Astrocyte (in vitro differentiated cells and primary cell): ENCODE results near the gene KRTCAP2. TPM values are rescaled to one million over a fixed set of nuclear protein-coding genes. Genes with fewer than 3 reads are reported as not detected.

Experiments
- DNase-seq: peaks from one replicate; pipeline ENCODE4 v3.0.0-alpha.2; 2010; ENCODE audit warnings: low read depth
- FAIRE-seq: peaks from 2 replicates; lab custom pipeline; 2011; peaks lifted over from hg19 to GRCh38; lab: Jason Lieb, UNC
- H2AFZ ChIP-seq: 2 replicates; pipeline ENCODE4 v1.6.0; 2012; ENCODE audit warnings: low read depth, low read length, inconsistent platforms
- H3K27ac ChIP-seq: 2 replicates; pipeline ENCODE4 v1.5.1; 2011; ENCODE audit warnings: low read depth, low read length, inconsistent platforms
- H3K27me3 ChIP-seq: 2 replicates; pipeline ENCODE4 v1.6.0; 2011; ENCODE audit warnings: low read length, inconsistent platforms; ENCODE audit not compliant: insufficient read depth
- H3K36me3 ChIP-seq: 2 replicates; pipeline ENCODE4 v1.5.1; 2011; ENCODE audit warnings: low read length, inconsistent platforms; ENCODE audit not compliant: insufficient read depth
- H3K4me1 ChIP-seq: 2 replicates; pipeline ENCODE4 v1.5.1; 2011; ENCODE audit warnings: low read length, inconsistent platforms; ENCODE audit not compliant: insufficient read depth
- H3K4me2 ChIP-seq: 2 replicates; pipeline ENCODE4 v1.6.0; 2012; ENCODE audit warnings: low read length, inconsistent platforms
- H3K4me3 ChIP-seq: 2 replicates; pipeline ENCODE4 v1.5.1; 2011; ENCODE audit warnings: low read depth, mild to moderate bottlenecking, low read length, inconsistent platforms; ENCODE audit not compliant: insufficient read depth
- H3K79me2 ChIP-seq: 2 replicates; pipeline ENCODE4 v1.6.0; 2012; ENCODE audit warnings: mild to moderate bottlenecking, low read length, inconsistent platforms; ENCODE audit not compliant: insufficient read depth
- H3K9ac ChIP-seq: 2 replicates; pipeline ENCODE4 v1.6.0; 2012; ENCODE audit warnings: mild to moderate bottlenecking, low read length, inconsistent platforms
- H3K9me3 ChIP-seq: 2 replicates; pipeline ENCODE4 v1.5.1; 2012; ENCODE audit warnings: low read depth, mild to moderate bottlenecking, low read length, inconsistent platforms; ENCODE audit not compliant: insufficient read depth
- H4K20me1 ChIP-seq: 2 replicates; pipeline ENCODE4 v1.6.0; 2012; ENCODE audit warnings: low read length, inconsistent platforms; ENCODE audit not compliant: insufficient read depth
- H3K27ac Mint-ChIP-seq: one replicate; pipeline ENCODE4 v1.8.0; 2021; ENCODE audit warnings: mild to moderate bottlenecking, mixed read lengths; ENCODE audit not compliant: unreplicated experiment
- H3K27me3 Mint-ChIP-seq: one replicate; pipeline ENCODE4 v1.8.0; 2021; ENCODE audit warnings: low read depth, mixed read lengths; ENCODE audit not compliant: unreplicated experiment
- H3K36me3 Mint-ChIP-seq: one replicate; pipeline ENCODE4 v1.8.0; 2021; ENCODE audit warnings: low read depth, mixed read lengths; ENCODE audit not compliant: unreplicated experiment
- H3K4me1 Mint-ChIP-seq: one replicate; pipeline ENCODE4 v1.8.0; 2021; ENCODE audit warnings: low read depth, mixed read lengths; ENCODE audit not compliant: unreplicated experiment
- H3K4me3 Mint-ChIP-seq: one replicate; pipeline ENCODE4 v1.8.0; 2021; ENCODE audit warnings: mild to moderate bottlenecking, moderate library complexity, mixed read lengths; ENCODE audit not compliant: unreplicated experiment
- H3K9me3 Mint-ChIP-seq: one replicate; pipeline ENCODE4 v1.8.0; 2021; ENCODE audit warnings: mild to moderate bottlenecking, mixed read lengths; ENCODE audit not compliant: unreplicated experiment
- EZH2 ChIP-seq: IDR thresholded peaks from 2 replicates; pipeline ENCODE4 v1.6.1; 2012; ENCODE audit warnings: mild to moderate bottlenecking, low read length, inconsistent platforms; ENCODE audit not compliant: insufficient read depth
- total RNA-seq: library from RNA; stranded (reverse); gene quantifications from 2 replicates; pipeline ENCODE4 v1.2.1, GENCODE V29; 2021
- TF ChIP-seq, protein P1 (sequence below): IDR thresholded peaks from 2 replicates; pipeline ENCODE4 v1.5.1; 2011; ENCODE audit warnings: low read depth, mild to moderate bottlenecking, inconsistent platforms, low read length, moderate library complexity; ENCODE audit not compliant: insufficient read depth

The KRTCAP2 gene
- total RNA-seq, 1 donor from 2014 or later, result 161 TPM

GRCh38 chr1:155134322-155134721 is 38.8 kb downstream of the KRTCAP2 start:
- no peaks in the 10 kb centered on the region for H3K27me3 ChIP-seq
- H3K27me3 Mint-ChIP-seq, result no peaks in the 10 kb centered on the region
- peaks cover 30% of the 10 kb centered on the region for H3K4me1 ChIP-seq
- DNase-seq, result no peak
- peak overlapping the region; percentile 85 for H3K4me3 ChIP-seq
- no peaks in the 10 kb centered on the region for H3K9me3 ChIP-seq
- H3K4me3 Mint-ChIP-seq, result peak overlapping the region; percentile 92
- no peaks in the 10 kb centered on the region for H3K9me3 Mint-ChIP-seq
- H3K9ac ChIP-seq, result peak overlapping the region; percentile 99
- TF ChIP-seq, protein P1, sequence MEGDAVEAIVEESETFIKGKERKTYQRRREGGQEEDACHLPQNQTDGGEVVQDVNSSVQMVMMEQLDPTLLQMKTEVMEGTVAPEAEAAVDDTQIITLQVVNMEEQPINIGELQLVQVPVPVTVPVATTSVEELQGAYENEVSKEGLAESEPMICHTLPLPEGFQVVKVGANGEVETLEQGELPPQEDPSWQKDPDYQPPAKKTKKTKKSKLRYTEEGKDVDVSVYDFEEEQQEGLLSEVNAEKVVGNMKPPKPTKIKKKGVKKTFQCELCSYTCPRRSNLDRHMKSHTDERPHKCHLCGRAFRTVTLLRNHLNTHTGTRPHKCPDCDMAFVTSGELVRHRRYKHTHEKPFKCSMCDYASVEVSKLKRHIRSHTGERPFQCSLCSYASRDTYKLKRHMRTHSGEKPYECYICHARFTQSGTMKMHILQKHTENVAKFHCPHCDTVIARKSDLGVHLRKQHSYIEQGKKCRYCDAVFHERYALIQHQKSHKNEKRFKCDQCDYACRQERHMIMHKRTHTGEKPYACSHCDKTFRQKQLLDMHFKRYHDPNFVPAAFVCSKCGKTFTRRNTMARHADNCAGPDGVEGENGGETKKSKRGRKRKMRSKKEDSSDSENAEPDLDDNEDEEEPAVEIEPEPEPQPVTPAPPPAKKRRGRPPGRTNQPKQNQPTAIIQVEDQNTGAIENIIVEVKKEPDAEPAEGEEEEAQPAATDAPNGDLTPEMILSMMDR, result no peak
- TF ChIP-seq EZH2, result peak; percentile 32
- H3K27ac Mint-ChIP-seq, result no peak overlapping the region
- FAIRE-seq, result no peak
- peaks cover 10% of the 10 kb centered on the region for H4K20me1 ChIP-seq
- peaks cover 38% of the 10 kb centered on the region for H3K4me1 Mint-ChIP-seq
- H3K27ac ChIP-seq, result peak overlapping the region; percentile 100
- peaks cover 10% of the 10 kb centered on the region for H3K36me3 Mint-ChIP-seq
- peaks cover 25% of the 10 kb centered on the region for H3K79me2 ChIP-seq
- H3K4me2 ChIP-seq, result peak overlapping the region; percentile 99
- H2AFZ ChIP-seq, result no peak overlapping the region
- H3K36me3 ChIP-seq, result peaks cover 3% of the 10 kb centered on the region

- no peak for DNase-seq
- Histone ChIP-seq H3K9ac (no peak overlapping the region), H3K79me2 (peaks cover 22% of the 10 kb centered on the region), H4K20me1 (peaks cover 10% of the 10 kb centered on the region), H3K27me3 (peaks cover 2% of the 10 kb centered on the region), H3K4me1 (peaks cover 35% of the 10 kb centered on the region), H3K9me3 (no peaks in the 10 kb centered on the region), H3K4me3 (no peak overlapping the region), H3K4me2 (no peak overlapping the region), H3K36me3 (peaks cover 3% of the 10 kb centered on the region), H3K27ac (peak overlapping the region; percentile 100), H2AFZ (no peak overlapping the region)
- Mint-ChIP-seq H3K27ac (no peak overlapping the region), H3K4me3 (no peak overlapping the region), H3K36me3 (peaks cover 10% of the 10 kb centered on the region), H3K4me1 (peaks cover 38% of the 10 kb centered on the region), H3K27me3 (no peaks in the 10 kb centered on the region), H3K9me3 (no peaks in the 10 kb centered on the region)
- no peak for FAIRE-seq
- TF ChIP-seq, protein P1, result no peak
- TF ChIP-seq EZH2, result no peak
Observed at GRCh38 chr1:155133799-155134281, 39.3 kb downstream of the KRTCAP2 start.

DNA sequence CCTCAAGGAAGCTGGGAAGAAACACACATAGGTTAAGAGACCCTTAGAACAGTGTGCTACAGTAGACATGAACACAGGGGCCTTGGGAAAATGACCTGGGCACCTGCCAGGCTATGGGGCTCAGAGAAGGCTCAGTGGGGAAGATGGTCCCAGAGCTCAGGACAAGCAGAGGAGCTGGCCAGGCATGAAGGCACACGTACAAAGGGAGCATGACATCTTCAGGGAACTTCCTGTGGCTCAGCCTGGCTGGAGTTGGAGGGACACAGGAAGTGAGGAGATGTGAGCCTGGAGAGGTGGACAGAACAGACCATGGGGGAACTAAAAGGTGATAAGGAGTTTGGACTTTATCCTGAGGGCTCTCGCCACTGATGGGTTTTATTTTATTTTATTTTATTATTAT is 41.2 kb downstream of the KRTCAP2 start:
- Histone ChIP-seq H3K4me3 (no peak overlapping the region), H3K9me3 (no peaks in the 10 kb centered on the region), H2AFZ (no peak overlapping the region), H3K4me1 (peaks cover 46% of the 10 kb centered on the region), H4K20me1 (no peaks in the 10 kb centered on the region), H3K36me3 (no peaks in the 10 kb centered on the region), H3K4me2 (no peak overlapping the region), H3K79me2 (peaks cover 4% of the 10 kb centered on the region), H3K27me3 (peaks cover 19% of the 10 kb centered on the region), H3K9ac (no peak overlapping the region), H3K27ac (no peak overlapping the region)
- H3K27ac Mint-ChIP-seq, result no peak overlapping the region
- H3K4me1 Mint-ChIP-seq, result peaks cover 41% of the 10 kb centered on the region
- H3K27me3 Mint-ChIP-seq, result no peaks in the 10 kb centered on the region
- H3K4me3 Mint-ChIP-seq, result peak overlapping the region; percentile 40
- no peak for DNase-seq
- no peaks in the 10 kb centered on the region for H3K9me3 Mint-ChIP-seq
- FAIRE-seq, result no peak
- H3K36me3 Mint-ChIP-seq, result peaks cover 8% of the 10 kb centered on the region
- TF ChIP-seq, protein P1, result no peak
- no peak for TF ChIP-seq EZH2
